Lung (tissue), 12 donors: ENCODE data around the gene WNT7B. TPM values are rescaled to one million over a fixed set of nuclear protein-coding genes. Genes with fewer than 3 reads are reported as not detected.

ENCODE experiments used
- ATAC-seq: fragments of 200-7000 bp; cut with Tn5 transposase; one replicate; pipeline ENCODE4 v1.9.1; 2020; ENCODE audit warnings: moderate number of reproducible peaks; ENCODE audit not compliant: insufficient read depth, low FRiP score
- DNase-seq, 3 donors: peaks; one replicate each; pipeline ENCODE4 v3.0.0-alpha.2; 2013 to 2017
- H3K27ac ChIP-seq, 2 donors: one replicate each; pipeline ENCODE4 v1.5.1; 2013; ENCODE audit warnings: mild to moderate bottlenecking in 2 of 2, moderate library complexity in 2 of 2, control low read depth in 1 of 2, inconsistent platforms in 1 of 2, low read depth in 1 of 2, low read length in 1 of 2
- H3K27me3 ChIP-seq, 3 donors: one replicate each; pipeline ENCODE4 v1.5.1; 2013; ENCODE audit warnings: low read length in 2 of 3; ENCODE audit not compliant: control insufficient read depth in 3 of 3, insufficient read depth in 3 of 3
- H3K36me3 ChIP-seq, 4 donors: one replicate each; pipeline ENCODE4 v1.5.1; 2013; ENCODE audit warnings: low read length in 4 of 4, mild to moderate bottlenecking in 1 of 4, moderate library complexity in 1 of 4; ENCODE audit not compliant: control insufficient read depth in 4 of 4, insufficient read depth in 4 of 4
- H3K4me1 ChIP-seq, 5 donors: one replicate each; pipeline ENCODE4 v1.5.1; 2013; ENCODE audit warnings: low read length in 5 of 5, mild to moderate bottlenecking in 2 of 5, moderate library complexity in 1 of 5; ENCODE audit not compliant: control insufficient read depth in 5 of 5, insufficient read depth in 5 of 5
- H3K4me3 ChIP-seq: one replicate; pipeline ENCODE4 v1.5.1; 2013; ENCODE audit warnings: mild to moderate bottlenecking, control low read depth, moderate library complexity
- H3K9ac ChIP-seq, 2 donors: one replicate each; pipeline ENCODE4 v1.5.1; 2013; ENCODE audit warnings: low read length in 2 of 2, control low read depth in 1 of 2; ENCODE audit not compliant: insufficient read depth in 1 of 2
- H3K9me3 ChIP-seq, 4 donors: one replicate each; pipeline ENCODE4 v1.5.1; 2013; ENCODE audit warnings: low read length in 3 of 4, mild to moderate bottlenecking in 1 of 4, moderate library complexity in 1 of 4; ENCODE audit not compliant: control insufficient read depth in 4 of 4, insufficient read depth in 3 of 4
- CTCF ChIP-seq: IDR thresholded peaks from 2 replicates; pipeline ENCODE4 v1.5.1; 2012; ENCODE audit warnings: mild to moderate bottlenecking; ENCODE audit errors: control extremely low read depth, extremely low read depth
- WGBS, 2 donors: extraction: QIAGEN DNeasy Blood & Tissue Kit; methylation state at CpG; one replicate each; pipeline ENCODE4 v1.1.7; 2013; 5-methylcytosine and 5-hydroxymethylcytosine counted together
- polyA plus RNA-seq, 2 donors: library from polyadenylated mRNA; stranded (reverse); fragments of 200-250 nt; gene quantifications; one replicate each; pipeline ENCODE4 v1.2.1, GENCODE V29; 2013
- total RNA-seq, 2 donors: library from RNA; depleted of rRNA in 1 of 2; stranded (reverse); fragments of >200 nt in 1 of 2; gene quantifications; one replicate each; pipeline ENCODE4 v1.2.1, GENCODE V29; 2014 to 2021
- donor health status: control.
- donor health status: control.
- donor health status: Bipolar disorder and iron deficiency.
- donor health status: healthy.
- donor health status: DM: yes; HTN: yes; CAD: no.

WNT7B gene
- total and polyA plus RNA-seq, 4 donors, result 3.5 to 12.5 (median 6.5) TPM

GRCh38 chr22:45893516-45893915 lies 83.4 kb downstream of the WNT7B start:
- TF ChIP-seq CTCF, result no peak
- no peak overlapping the region for H3K27ac ChIP-seq
- H3K4me3 ChIP-seq, result no peak overlapping the region
- peaks cover 0 to 29% (median 4%) of the 10 kb centered on the region in 5 donors for H3K4me1 ChIP-seq
- DNase-seq (peak in 1 of 3 donors; percentile 8), ATAC-seq (no peak)
- H3K27me3 ChIP-seq, result no peaks in the 10 kb centered on the region
- H3K36me3 ChIP-seq, result no peaks in the 10 kb centered on the region
- 75 to 87% methylated on average over 9 of the region's 9 CpGs for WGBS, 2 donors
- H3K9ac ChIP-seq, result no peak overlapping the region
- H3K9me3 ChIP-seq, result no peaks in the 10 kb centered on the region

- peak in 1 of 3 donors; percentile 9 for DNase-seq
- Histone ChIP-seq H3K27me3 (no peaks in the 10 kb centered on the region), H3K27ac (no peak overlapping the region), H3K36me3 (no peaks in the 10 kb centered on the region), H3K9ac (no peak overlapping the region), H3K9me3 (no peaks in the 10 kb centered on the region), H3K4me1 (peaks cover 0 to 29% (median 5%) of the 10 kb centered on the region in 5 donors), H3K4me3 (no peak overlapping the region)
- no peak for ATAC-seq
- WGBS, 2 donors, result 77 to 81% methylated on average over 16 of the region's 16 CpGs
- TF ChIP-seq CTCF, result no peak
Measured at GRCh38 chr22:45892681-45893461, 84.1 kb downstream of the WNT7B start.

- Histone ChIP-seq H3K4me1 (peaks cover 0 to 24% (median 9%) of the 10 kb centered on the region in 5 donors), H3K4me3 (no peak overlapping the region), H3K36me3 (no peaks in the 10 kb centered on the region), H3K27ac (no peak overlapping the region), H3K9ac (no peak overlapping the region), H3K9me3 (peaks cover 0 to 3% (median 0%) of the 10 kb centered on the region in 4 donors), H3K27me3 (peaks cover 0 to 3% (median 3%) of the 10 kb centered on the region in 3 donors)
- WGBS, 2 donors, result 66 to 69% methylated on average over 22 of the region's 22 CpGs
- ATAC-seq, result no peak
- peak in 1 of 3 donors; percentile 11 for DNase-seq
- no peak for TF ChIP-seq CTCF
Measured at GRCh38 chr22:45891996-45892621, 84.9 kb downstream of the WNT7B start.
